Right hindlimb (tissue), 1 donor: ENCODE data around the gene MXD1.

ENCODE experiments used
- DNase-seq: peaks from one replicate; pipeline ENCODE4 v3.0.0-alpha.2; 2018

The MXD1 gene

DNA sequence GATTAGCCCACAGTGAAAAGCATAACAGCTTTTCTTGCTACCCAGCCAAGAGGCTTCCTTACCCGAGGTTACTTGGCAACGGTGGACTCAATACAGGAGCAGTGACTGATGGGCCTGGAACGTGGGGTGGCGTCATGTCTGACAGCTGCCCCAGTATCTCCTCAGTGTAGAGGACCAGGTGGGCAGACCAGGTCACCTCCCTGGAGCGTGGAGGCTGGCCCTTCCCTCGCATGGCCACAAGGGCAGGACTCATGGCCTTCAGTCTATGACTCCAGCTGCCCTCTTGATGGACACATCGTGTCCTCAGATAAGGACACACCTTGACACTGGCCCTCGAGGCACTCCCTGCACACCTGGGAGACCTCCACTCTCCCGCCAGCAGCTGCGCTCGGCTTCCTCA, 40.1 kb downstream of the MXD1 start:
- no peak for DNase-seq

DNA sequence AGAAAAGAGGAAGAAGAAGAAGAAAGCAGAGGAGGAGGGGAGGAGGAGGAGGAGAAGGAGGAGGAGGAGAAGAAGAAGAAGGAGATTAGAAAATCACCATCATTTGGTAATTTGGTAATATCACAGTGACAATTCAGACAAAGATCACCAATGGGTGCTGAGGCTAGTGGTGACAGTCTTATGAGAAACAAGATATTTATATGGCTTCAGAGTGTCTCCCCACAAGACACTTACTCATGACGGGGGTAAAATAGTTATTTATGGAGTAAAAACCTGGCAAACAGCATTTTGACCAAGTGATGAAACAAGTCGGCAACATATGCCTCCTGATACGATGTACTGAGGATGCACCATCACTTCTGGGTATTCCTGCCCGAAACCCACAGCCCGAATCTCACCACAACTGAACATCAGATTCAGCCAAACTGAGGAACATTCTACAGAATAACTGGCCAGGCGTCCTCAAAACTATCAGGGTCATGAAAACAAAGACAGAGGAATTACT, 41.6 kb downstream of the MXD1 start:
- no peak for DNase-seq

DNA sequence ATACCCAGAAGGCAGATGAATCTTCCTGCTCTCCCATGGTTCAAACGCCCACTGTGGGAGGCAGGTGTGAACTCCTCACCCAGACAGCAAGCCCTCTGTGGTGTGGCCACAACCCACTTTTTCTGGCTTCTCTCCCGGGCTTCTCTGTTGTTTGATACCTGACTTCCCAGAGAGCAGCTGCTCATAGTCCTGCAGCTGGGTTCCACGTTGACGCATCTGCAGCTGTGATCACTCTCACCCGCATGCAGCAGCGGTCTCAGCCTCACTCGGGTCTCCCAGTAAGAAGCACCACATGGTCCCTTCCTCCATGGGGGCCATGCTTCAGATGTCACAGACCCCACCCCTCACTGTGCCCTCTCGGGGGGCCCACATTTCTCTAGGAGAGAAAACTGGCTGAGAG, 43.1 kb downstream of the MXD1 start:
- no peak for DNase-seq

DNA sequence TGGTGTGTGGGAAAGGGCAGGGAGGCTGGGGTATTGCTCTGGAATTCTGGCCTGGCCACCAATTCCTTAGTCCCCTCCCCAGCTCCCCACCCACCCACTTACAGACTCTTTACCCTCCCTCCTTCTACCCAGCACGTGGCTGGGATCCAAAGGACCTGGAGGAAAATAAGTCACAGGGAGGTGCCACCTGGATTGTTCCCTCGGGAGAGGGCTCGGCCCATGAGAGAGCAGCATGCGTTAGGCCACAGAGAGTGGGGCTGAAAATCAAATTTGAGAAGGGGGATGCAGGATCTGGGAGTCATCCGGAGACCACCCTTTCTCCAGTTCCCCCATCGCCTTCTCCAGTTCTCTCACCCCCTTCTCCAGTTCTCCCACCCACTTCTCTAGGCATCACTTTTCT, 43.6 kb downstream of the MXD1 start:
- no peak for DNase-seq

DNA sequence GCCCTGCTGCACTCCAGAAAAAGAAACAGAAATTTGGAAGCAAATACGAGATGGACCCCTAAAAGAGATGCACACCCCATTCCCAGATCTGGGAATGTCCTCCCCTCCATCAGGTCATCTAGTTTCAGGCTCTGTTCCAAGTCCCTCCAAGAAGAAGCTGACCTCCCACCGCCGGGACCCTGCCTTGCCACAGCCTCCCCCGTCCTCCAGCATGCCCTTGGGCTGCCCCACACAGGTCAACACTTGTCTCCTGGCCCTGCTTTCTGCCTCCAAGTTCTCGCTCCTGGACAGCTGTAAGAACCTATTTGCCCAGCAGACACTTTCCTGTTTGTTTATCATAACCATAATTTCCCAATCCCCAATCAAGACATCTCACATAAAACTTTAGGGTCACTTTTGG, 44.5 kb downstream of the MXD1 start:
- DNase-seq, result no peak

DNA sequence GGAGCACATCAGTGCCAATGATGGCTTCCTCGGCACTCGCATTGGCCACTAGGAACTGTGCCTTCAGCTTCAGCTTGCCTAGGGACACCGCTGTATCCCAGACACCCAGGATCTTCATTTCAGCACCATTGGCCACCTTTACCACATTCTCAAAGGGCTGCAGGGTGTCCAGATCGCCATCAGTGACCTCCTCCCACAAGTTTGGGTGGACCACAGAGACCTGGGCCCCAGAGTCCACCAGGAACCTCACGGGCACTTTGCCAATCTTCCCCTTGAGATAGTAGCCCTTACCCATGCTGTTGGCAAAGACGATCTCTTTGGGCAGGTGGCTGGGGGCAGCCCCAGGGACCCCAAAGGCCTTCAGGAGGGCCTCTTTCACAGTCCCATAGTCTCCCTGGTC, 45.9 kb downstream of the MXD1 start:
- DNase-seq, result no peak

DNA sequence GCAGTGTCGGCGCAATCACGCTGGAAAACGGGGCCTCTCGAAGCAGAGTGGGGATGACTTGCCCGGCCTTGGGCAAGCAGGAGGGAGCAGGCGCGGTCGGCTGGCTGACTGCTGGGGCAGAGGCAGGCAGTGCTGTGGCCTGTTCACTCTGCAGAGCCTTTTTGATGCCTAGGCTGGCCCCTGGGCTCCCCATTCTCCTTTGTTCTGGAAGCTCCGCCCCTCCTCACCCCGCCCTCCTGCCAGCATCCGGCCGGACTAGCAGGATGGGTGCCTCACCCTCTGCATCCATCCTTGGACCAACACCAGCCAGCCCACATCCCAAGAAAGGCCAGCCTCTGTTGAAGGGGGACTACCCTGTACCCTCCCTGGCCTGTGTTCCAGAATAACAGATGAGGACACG, 46.6 kb downstream of the MXD1 start, which contains the start of gene ASPRV1:
ASPRV1 (minus strand) TSS at position 136 of the 400 bp plus-strand sequence. CDS start 195 bp downstream, outside the sequence.
- DNase-seq, result no peak

DNA sequence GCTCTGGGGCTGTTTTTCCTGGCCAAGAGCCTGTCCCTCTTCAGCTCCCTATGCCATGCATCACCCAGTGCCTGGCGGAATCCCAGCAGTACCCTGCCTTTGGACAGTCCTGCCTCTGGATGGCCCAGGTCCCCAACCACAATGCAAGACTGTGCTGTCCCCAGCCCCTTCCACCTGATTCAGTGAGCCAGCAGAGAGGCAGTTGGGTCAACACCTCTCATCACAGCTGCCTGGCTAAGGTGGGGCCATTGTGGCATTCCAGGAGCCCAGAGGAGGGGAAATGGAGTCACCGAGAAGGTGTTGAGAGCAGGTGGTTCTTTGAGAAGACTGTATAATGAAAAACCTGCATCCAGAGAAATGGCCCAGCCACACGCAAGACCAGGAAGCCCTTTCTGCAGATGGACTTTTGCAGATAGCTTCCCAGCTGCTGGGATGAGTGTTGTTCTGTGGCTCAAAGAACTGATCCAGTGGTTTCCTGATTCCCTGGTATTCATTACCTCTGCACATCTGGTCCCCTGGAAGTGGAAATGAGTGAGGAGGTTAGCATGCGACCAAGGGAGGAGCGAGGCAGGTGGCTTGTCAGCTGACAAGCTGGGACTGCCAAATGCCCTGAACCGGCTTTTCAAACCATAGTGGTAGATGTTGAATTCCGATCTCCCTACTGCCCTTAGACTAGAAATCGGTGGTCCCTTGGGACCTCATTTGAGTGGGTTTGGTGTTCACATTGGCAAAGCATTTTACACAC, 48.2 kb downstream of the MXD1 start:
- no peak for DNase-seq

DNA sequence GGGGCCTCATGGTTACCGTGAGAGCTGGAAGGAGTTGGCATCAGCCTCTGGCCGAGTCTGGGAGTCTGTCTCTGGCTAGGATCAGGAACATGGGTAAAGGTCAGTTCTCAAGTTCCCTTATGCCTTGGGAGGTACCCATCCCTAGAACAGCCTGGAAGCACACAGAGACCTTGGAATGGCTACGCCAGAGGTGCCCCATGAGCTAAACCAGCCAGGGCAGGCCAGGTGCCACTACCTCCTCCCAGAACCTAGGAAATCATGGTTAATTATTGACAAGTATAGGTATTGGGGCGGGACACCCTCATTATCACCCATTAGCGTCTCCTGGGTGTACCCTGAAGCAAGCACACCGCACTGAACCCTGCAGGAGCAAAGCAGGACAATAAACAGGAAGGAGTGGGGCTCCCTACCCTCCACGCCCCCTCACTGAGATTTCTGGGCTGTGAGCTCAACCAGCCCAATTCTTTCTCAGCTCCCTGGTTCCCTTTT, 49.5 kb downstream of the MXD1 start:
- no peak for DNase-seq

DNA sequence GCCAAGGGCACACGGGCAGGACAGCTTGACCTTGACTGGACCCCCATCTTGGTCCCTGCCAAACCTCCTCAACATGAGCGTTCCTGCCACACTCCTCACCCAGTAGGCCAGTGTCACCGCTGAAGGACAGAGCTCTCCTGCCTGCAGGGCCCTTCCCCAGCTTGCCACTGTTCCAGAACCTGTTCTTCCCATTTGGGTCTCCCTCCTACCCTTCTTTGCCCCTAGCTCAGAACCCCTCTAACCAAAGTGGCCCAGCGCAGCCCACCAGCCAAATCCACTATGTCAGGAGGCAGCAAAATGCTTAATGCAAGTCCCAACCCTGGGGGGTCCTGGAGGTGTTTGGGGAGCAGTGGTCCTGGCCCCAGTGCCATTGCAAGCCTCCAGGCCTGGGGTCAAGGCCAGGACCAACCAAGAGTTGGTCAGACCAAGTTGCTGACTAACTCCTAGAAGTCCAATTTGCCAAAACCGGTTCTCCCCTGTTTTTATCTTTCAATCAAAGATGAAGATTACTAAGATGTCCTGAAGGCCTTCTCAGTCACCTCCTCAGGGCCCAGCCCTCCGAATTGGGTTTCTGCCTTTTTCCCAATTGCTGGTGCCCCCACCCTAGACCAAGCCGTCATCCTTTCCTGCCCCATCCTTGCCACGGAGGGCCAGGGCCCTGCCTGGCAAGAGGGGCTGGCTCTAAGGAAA, 51.0 kb downstream of the MXD1 start:
- no peak for DNase-seq

DNA sequence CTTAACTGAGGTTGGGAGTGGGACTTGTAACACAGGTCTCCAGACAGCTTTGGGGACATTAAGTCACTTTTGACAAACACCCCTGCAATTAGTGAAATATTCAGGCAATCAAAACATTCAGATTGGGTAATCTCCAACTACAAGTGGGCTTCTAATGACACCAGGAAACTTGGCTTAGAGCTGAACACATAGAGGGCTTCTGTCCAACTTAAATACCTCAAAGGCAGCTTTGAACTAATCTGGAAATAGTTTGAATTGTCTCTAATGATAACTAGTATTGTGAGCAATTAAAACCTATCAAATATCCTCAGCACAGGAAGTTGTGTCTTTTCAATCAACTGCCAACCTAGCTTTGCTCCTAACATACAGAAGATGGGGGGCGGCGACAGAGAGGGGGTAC, 51.6 kb downstream of the MXD1 start:
- DNase-seq, result no peak

DNA sequence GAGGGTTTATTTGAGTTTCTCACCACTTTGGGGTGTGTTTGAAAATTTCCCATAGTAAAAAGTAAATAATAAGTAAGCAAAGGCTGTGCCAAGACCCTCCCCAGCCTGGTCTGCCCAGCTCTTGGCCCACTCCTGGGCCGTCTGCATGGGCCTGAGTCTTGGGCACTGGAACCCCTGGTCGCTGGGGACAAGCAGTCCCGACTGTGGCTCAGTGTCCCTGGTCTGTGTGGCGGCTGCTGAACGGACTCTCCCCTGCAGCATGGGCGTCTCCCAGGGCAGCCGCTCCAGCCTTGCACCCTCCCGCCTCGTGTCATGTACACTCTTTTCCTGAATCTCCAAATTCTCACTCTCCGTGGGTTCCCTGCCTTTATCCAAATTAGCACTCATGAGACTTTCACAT, 53.7 kb downstream of the MXD1 start:
- no peak for DNase-seq

DNA sequence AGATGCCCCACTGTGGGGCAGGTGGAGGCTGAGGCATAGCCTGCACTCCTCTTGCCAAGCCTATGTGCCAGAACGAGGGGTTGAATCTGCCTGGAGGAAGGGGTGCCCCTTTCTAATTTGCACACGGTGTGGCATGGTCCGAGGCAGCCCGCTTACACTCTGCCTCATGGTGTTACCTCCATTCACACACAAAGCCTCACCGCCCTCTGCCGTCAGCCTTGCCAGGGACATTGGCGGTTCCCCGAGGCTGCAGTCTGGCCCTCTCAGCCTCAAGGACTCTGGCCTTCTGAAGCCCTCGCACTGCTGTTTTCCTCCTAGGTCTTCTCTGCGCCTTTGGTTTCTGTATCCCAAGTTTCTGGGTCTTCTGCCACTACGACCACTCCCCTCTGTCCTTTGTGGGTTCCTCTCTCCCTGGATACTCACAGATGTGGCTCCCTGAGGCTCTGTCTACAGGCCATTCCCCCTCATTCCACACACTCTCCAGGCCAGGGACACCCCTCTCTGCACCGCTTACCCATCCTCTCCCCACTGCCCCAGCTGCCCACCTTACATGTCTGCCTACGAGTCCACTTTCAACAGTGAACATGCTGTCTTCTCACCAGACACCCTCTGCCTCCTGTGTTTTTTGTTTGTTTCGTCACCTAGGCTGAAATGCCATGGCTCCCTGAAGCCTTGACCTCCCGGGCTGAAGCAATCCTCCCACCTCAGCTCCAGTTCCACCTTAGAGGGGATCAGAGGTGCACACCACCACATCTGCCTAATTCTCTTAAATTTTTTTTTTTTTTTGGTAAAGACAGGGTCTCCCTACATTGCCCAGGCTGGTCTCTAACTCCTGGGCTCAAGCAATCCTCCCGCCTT, 54.4 kb downstream of the MXD1 start:
- DNase-seq, result no peak

DNA sequence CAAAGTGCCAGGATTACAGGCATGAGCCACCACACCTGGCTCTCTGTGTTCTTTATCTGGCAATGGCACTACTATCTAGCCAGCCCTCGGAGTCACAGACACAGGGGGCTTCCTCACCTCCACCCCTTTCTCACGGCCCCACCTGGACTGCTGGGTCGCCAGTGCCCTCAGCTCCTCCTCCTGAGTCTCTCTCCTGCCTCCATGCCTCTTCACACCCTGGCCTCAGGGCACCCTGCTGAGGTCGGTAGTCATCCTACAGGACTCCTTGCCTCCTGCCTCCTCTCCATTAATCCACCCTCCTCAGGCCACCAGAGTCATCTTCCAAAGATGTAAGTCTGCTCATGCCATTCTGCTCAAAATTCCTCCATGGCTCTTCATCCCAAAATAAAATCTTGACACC, 55.1 kb downstream of the MXD1 start:
- DNase-seq, result no peak

DNA sequence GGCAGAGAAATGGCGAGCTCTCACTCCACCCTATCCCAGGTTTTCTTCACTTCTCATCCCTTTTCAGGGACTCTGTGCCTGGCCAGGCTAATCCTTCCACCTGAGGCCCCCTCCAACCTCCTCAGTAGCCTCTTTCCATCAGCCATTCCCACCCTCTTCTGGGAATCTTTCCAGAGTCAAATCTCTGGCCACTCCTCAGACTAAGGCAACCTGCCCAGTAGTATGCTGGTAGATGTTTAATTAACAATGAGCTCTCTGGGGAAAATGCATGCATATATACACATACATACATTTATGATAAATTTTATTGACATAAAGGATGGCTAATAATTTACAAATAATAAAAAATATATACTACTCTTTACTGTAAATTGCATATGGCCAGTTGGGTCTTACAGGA, 57.9 kb downstream of the MXD1 start:
- no peak for DNase-seq

DNA sequence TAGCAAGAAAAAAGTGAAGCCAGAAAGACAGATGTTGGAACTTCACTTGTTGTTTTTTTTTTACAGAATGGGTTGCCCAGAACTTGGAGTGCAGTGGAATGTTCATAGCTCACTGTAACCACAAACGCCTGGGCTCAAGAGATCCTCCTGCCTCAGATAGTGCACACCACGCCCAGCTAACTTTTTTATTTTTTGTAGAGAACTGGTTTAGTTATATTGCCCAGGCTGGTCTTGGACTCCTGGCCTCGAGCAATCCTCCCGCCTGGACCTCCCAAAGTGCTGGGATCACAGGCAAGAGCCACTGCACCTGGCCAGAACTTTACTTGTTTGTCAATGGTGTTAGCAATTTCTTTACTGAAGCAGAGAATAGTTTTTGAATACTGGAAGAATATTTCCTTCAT, 58.4 kb downstream of the MXD1 start:
- no peak for DNase-seq

DNA sequence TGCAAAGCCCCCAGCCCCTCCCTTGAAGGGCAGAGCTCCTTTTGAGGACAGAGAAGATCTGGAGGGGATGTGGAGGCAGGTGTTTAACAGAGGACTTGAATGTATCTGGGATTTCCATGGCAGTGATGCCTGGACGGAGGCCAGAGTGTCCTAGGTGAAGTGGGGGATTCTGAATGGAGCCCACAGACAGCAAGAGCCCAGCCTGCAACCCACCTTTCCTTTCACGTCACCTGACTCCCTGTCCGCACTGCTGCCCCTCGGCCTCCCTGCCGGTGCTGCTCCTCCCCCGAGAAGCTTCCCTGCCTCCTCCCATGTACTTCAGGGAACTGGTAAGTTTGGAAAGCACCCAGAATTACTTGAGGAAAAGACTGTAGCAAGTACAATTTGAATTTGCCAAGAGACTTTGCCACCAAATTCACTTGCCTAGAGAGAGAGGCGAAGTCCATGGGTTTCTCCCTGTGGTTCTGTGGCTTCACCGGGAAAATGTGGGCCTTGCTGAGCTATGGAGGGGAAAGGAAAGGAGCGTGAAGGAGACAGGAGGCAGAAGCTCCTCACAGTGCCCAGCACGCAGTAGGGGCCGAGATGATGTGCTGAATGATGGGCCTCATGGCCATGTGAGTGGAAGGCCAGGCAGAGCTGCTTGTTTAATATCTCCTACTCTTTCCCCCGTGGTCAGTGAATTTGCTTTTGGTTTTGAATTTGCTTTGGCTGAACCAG, 60.4 kb downstream of the MXD1 start:
- no peak for DNase-seq

DNA sequence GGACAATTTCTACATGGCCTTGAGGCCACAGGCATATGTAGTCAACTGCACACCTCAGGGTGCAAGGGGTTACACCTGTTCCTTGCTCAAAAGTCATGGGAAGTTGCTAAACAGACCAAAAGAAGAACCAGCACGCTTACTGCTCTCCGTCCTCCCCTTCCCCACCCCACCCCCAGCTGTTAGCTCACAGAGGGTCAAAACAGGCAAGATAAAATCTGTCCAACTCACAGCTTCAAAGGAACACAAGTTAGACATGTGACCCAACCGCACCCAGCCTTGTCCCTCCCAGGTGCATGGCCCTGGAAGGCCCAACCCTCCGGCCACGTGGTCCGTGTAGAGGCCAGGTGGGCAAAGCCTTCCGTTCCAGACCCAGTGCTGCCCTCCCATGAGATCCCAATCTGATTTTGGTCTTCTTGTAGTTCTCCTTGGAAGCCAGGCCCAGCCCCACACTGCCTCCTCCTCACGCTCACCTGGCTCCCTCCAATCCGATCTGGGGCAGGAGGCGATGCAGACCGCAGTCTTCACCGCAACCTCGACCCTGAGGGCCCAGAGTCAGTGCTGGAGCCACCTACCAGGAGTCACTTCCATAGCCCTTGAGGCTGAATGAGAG, 61.0 kb downstream of the MXD1 start:
- no peak for DNase-seq

DNA sequence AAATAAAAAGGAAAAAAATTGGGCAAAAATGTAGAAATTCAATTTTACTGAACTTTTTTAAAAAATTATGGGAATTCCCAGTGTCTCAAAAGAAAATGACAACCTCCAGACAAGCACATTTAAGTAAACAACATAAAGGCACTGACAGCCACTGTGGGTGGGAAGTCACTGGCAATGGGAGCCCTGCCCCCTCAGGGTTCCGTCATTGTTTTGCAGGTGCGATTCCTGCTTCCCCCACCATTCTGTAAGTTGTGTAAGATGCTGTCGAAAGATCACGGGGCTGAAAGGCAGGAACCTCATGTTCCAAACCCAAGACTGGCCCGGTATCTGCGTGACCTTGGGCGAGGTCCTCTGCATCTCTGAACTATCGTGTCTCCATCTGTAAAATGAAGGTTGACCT, 62.3 kb downstream of the MXD1 start:
- DNase-seq, result no peak

DNA sequence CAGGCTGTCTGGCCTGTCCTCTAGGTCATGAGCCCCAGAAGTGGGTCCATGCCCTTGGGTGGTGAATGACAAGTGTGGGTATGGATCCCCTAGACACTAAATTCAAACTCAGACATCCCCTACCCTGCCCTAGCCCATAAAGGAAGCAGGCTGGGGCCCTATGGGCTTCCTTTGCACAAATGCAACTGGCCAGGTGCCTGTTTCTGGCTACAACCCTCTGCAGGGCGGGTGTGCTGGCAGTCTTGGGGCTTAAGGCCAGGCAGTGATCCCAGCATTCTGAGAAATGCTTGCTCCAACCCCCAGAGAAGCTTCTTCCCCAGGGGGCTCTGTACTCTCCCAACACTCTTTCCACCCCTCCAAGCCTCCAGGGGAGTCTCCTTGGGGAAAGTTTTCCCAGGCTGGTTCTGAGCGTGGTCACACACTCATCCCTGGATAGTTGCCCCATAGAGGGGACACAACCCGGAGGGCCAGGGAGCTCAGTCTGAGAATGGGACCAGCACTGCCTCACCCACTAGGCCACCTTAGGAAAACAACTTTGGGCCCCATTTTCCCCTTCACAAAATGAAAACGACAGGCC, 63.1 kb downstream of the MXD1 start:
- no peak for DNase-seq

DNA sequence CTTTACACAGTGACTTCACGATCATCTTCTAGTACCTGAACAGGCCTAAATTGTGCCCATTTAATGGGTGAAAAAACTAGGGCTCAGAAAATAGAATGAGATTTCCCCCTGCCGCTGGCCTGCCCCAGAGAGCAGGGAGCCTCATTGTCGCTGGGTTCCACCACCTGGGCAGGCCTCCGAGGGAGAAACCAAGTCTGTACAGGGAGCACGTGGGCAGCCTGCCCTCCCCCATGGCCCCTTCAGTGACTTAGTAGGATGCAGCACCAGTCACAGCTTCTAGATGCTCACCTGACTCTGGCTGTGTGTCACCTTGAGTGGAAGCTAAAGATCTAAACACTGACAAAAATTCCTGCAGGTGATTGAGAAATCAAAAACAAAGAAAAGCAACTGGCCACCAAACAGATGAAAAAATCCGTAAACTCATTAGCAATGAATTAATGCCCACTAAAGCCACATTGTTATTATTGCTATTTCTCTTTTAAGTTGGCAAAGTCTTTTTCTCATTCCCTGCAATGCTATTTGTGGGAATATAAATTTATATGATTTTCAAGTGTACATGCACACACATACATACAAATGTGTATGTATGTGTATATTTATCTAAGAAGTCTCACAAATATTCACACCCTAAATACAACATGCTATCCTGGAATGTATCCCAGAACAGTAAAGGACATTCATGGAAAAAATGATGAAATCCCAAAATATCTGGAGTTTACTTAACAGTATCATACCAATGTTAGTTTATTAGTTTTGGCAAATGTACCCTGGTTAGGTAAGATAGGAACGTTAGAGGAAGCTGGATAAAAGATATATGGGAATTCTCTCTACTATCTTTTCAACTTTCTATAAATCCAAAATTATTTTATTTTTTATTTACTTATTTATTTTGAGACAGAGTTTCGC, 65.2 kb downstream of the MXD1 start:
- no peak for DNase-seq
